WTC11 (cell line): ENCODE data around the gene FRMD8.

Experiments used
- ATF1 ChIP-seq: sonication (generic); formaldehyde crosslinking; IDR thresholded peaks from 2 replicates; pipeline ENCODE4 v1.8.1; 2023; ENCODE audit warnings: mild to moderate bottlenecking, moderate library complexity, missing genetic modification reagents
- CTCF ChIP-seq: fragments of 200-600 bp; IDR thresholded peaks from 2 replicates; pipeline ENCODE4 v1.8.0; 2022; ENCODE audit warnings: antibody characterized with exemption
- JUN ChIP-seq: sonication (generic); formaldehyde crosslinking; IDR thresholded peaks from 2 replicates; pipeline ENCODE4 v1.8.0; 2023; ENCODE audit warnings: mild to moderate bottlenecking, missing genetic modification reagents
- MAX ChIP-seq: sonication (generic); formaldehyde crosslinking; IDR thresholded peaks from 2 replicates; pipeline ENCODE4 v1.8.0; 2022; ENCODE audit warnings: mild to moderate bottlenecking, missing genetic modification reagents
- NR1H2 ChIP-seq: sonication (generic); formaldehyde crosslinking; IDR thresholded peaks from 2 replicates; pipeline ENCODE4 v1.9.0; 2021; ENCODE audit warnings: mild to moderate bottlenecking, moderate library complexity, missing genetic modification reagents

GRCh38 chr11:65353900-65354264, 32.6 kb upstream of the FRMD8 start:
- no peak for TF ChIP-seq MAX (CRISPR knock-in tag)
- no peak for TF ChIP-seq CTCF
- no peak for TF ChIP-seq ATF1 (CRISPR knock-in tag)
- TF ChIP-seq NR1H2 (CRISPR knock-in tag), result no peak
- TF ChIP-seq JUN (CRISPR knock-in tag), result no peak
